Osteocyte (in vitro differentiated cells): ENCODE data around the gene PIGP. TPM values are rescaled to one million over a fixed set of nuclear protein-coding genes. Genes with fewer than 3 reads are reported as not detected.

ENCODE experiments used
- DNase-seq: peaks from one replicate; pipeline ENCODE4 v3.0.0; 2021; ENCODE audit warnings: mixed read lengths; ENCODE audit not compliant: unreplicated experiment; ENCODE audit errors: extremely low spot score
- H3K27ac Mint-ChIP-seq: one replicate; pipeline ENCODE4 v1.8.0; 2021; ENCODE audit warnings: mild to moderate bottlenecking, mixed read lengths; ENCODE audit not compliant: unreplicated experiment
- H3K27me3 Mint-ChIP-seq: one replicate; pipeline ENCODE4 v1.8.0; 2021; ENCODE audit warnings: mixed read lengths; ENCODE audit not compliant: unreplicated experiment
- H3K36me3 Mint-ChIP-seq: one replicate; pipeline ENCODE4 v1.8.0; 2021; ENCODE audit warnings: mixed read lengths; ENCODE audit not compliant: unreplicated experiment
- H3K4me1 Mint-ChIP-seq: one replicate; pipeline ENCODE4 v1.8.0; 2021; ENCODE audit warnings: mixed read lengths; ENCODE audit not compliant: unreplicated experiment
- H3K4me3 Mint-ChIP-seq: one replicate; pipeline ENCODE4 v1.8.0; 2021; ENCODE audit warnings: mild to moderate bottlenecking, moderate library complexity, mixed read lengths; ENCODE audit not compliant: unreplicated experiment
- H3K9me3 Mint-ChIP-seq: one replicate; pipeline ENCODE4 v1.8.0; 2021; ENCODE audit warnings: mixed read lengths; ENCODE audit not compliant: unreplicated experiment
- CTCF ChIP-seq: fragments of 200-600 bp; sonication (generic); IDR thresholded peaks from 2 replicates; pipeline ENCODE4 v1.5.0; 2021; ENCODE audit warnings: antibody characterized with exemption, mild to moderate bottlenecking, moderate library complexity
- total RNA-seq: library from RNA; stranded (reverse); gene quantifications from 2 replicates; pipeline ENCODE4 v1.2.1, GENCODE V29; 2021

Gene PIGP
- total RNA-seq, 1 donor from 2014 or later = 19.7 TPM

GRCh38 chr21:37075214-37075770 is 2.4 kb upstream of the PIGP start:
- TF ChIP-seq CTCF = no peak
- Mint-ChIP-seq H3K9me3 (peaks cover 16% of the 10 kb centered on the region), H3K4me3 (peak overlapping the region; percentile 85), H3K27me3 (no peaks in the 10 kb centered on the region), H3K4me1 (peaks cover 40% of the 10 kb centered on the region), H3K36me3 (peaks cover 5% of the 10 kb centered on the region), H3K27ac (peak overlapping the region; percentile 12)
- no peak for DNase-seq

- Mint-ChIP-seq H3K36me3 (peaks cover 7% of the 10 kb centered on the region), H3K4me3 (peak overlapping the region; percentile 85), H3K9me3 (peaks cover 9% of the 10 kb centered on the region), H3K27me3 (no peaks in the 10 kb centered on the region), H3K27ac (peak overlapping the region; percentile 88), H3K4me1 (peaks cover 43% of the 10 kb centered on the region)
- DNase-seq = no peak
- no peak for TF ChIP-seq CTCF
Measured at GRCh38 chr21:37074546-37074945, 1.7 kb upstream of the PIGP start.

GRCh38 chr21:37074197-37074510 is 1.3 kb upstream of the PIGP start:
- no peak for DNase-seq
- peak overlapping the region; percentile 85 for H3K4me3 Mint-ChIP-seq
- no peak for TF ChIP-seq CTCF
- H3K4me1 Mint-ChIP-seq = peaks cover 43% of the 10 kb centered on the region
- peak overlapping the region; percentile 88 for H3K27ac Mint-ChIP-seq
- H3K9me3 Mint-ChIP-seq = peaks cover 7% of the 10 kb centered on the region
- H3K36me3 Mint-ChIP-seq = peaks cover 9% of the 10 kb centered on the region
- H3K27me3 Mint-ChIP-seq = no peaks in the 10 kb centered on the region

GRCh38 chr21:37073417-37074196 is 736 bp upstream of the PIGP start:
- DNase-seq = peak; percentile 87
- no peak for TF ChIP-seq CTCF
- Mint-ChIP-seq H3K27ac (peak overlapping the region; percentile 88), H3K36me3 (peaks cover 14% of the 10 kb centered on the region), H3K27me3 (no peaks in the 10 kb centered on the region), H3K9me3 (peaks cover 1% of the 10 kb centered on the region), H3K4me1 (peaks cover 43% of the 10 kb centered on the region), H3K4me3 (peak overlapping the region; percentile 85)

- Mint-ChIP-seq H3K27ac (peak overlapping the region; percentile 98), H3K27me3 (no peaks in the 10 kb centered on the region), H3K4me3 (peak overlapping the region; percentile 83), H3K4me1 (peaks cover 36% of the 10 kb centered on the region), H3K9me3 (no peaks in the 10 kb centered on the region), H3K36me3 (peaks cover 22% of the 10 kb centered on the region)
- no peak for TF ChIP-seq CTCF
- DNase-seq = peak; percentile 95
Measured at GRCh38 chr21:37072274-37072987, 440 bp downstream of the PIGP start.
